ENCODE measurements around the gene HDAC7.
A peak's percentile ranks its signal among the peaks of the same experiment; 100 is the strongest.

HDAC7 gene

DNA sequence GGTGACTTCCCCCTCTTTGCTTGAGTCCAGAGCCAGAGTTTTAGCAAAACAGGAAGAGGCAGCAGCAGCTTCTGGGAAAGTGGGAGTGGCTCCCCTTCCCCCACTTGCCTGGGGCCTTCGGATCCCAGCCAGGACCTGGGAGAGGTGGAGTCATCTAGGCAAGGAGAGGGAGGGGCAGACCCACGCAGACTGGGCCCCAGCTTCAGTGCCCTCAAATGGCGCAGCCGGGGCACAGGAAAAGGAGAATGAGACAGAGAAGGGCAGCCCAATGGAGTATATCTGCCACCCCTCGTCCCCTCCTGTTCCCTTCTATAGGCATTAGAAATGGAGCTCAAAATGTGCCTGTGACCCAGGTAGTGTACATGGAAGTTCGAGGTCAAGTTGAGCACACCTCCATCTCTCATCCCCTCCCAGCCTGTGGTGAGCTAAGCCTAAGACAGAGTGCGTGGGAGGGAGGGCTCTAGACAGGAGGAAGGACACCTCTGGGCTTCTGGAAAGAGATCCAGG lies 9.3 kb upstream of the HDAC7 start:
- DNase-seq (ENCODE audit: low spot score), result peak; percentile 87

DNA sequence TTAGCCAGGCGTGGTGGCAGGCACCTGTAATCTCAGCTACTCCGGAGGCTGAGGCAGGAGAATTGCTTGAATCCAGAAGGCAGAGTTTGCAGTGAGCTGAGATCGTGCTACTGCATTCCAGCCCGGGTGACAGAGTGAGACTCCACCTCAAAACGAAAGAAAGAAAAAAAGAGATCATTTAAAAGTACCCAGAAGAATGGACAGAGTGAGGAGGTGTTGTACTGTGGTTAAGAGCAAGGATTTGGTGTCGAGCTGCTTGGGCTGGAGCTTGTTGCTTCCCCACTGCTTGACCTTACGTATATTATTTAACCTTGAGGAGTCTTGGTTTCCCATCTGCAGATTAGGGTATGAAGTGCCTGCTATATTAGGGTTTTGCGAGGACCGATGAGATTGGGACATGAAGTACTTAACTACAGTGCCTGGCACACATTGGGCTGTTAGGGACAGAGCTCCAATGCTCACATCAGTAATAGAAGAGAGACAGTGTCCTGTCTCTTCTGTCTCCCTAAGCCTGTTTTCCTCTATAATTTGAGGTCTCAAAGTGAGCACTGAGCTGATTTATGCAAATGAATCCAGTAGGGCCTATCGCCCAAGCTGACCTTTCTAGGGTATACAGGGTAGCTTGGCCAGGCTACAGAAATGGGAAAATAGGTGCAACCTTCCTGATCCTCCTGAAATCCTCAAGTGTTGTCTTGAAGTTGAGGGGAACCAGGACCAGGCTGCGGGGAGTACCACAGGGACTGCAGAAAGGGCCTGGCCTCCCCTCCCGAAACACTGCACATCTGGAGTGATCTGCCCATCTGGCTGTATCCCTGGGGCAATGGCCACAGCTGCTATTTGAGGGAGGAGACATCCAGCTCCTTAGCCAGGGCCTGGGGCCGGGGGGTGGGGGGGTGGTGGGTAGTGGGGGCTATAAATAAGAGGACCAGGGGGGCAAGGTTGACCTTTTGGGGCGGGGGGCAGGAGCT lies 8.6 kb upstream of the HDAC7 start:
- no peak for DNase-seq (ENCODE audit: low spot score)

DNA sequence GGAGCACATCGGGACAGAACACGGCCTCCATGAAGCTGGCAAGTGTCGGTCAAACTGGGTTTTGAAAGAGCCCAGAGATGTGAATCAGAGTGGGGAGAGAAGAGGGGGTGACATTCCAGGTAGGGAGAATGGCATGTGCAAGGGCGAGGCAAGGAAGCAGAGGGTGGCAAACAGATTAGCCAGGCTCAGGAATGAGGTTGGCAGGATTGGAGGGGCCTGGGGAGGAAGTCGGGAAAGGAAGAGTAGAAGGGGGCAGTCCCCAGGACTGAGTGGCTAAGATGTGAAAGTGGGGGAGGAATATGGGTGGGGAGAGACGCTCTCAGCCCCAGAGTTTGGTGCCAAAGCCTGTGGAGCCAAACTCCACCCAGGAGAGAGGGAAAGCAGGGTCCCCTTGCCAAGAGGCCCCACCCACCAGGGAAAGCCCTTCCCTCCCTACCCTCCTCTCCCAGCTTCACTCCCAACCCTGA lies 5.5 kb upstream of the HDAC7 start:
- DNase-seq (ENCODE audit: low spot score), result peak; percentile 90

DNA sequence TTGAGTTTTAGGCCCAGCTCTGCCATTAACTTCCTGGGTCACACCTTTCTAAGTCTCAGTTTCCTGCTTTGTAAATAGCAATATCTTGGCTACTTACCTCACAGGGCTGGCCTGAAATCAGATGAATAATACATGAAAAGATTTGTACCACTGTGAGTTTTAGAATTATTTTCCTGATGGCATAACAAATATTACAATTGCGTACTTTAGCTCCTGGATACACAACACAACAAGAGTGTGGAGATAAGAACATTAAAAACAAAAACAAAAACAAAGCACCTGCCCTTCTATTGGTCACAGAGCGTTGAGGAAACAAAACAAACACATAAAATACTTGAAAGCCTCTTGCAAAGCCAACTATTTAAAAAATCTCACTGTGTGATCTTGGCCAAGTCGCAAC lies 4.9 kb upstream of the HDAC7 start:
- peak; percentile 32 for DNase-seq (ENCODE audit: low spot score)

DNA sequence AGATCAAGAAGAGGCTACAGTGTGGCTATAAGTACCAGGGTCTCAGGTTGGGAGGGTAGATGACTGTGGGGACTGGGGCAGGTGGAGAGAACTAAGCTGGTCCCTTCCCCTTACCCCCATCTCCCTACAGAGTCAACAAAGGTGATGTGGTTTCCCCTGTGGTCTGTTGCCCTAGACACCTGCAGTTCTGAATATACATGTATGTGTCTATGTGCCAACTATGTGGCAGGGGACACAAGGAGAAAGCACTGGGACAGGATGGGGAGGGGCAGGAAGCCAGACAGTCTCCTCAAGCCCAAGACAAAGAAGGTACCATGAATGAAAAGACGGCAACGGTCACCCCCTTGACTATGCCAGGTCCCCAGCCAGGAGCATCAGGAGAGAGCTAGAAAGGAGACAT lies 4.5 kb upstream of the HDAC7 start:
- peak; percentile 45 for DNase-seq (ENCODE audit: low spot score)

DNA sequence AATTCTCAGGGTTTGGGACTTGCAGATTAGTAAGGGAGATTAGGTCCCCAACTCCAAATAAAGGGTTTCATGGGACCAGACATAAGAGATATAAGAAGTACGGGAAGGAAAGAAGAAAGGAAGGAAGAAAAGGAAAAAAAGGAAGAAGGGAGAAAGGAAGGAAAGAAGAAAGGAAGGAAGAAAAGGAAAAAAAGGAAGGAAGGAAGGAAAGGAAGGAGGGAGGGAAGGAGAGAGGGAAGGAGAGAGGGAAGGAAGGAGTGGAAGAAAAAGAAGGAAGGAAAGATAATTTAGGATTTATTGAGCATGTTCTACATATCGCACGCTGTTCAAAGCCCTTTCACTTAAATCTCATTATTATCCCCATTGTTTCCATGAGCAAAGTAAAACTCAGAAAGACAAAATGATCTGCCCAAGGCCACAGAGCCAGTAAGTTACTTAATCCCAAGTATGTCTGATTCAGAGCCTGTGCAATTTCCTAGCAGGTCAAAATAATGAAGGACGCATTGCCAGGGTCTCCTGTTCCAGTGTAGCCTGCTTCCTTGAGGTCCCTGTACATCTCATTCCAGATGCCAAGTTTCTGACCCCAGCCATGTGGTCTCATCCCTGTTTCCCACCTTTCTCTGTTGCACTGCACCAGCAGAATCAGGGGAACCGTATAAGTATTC lies 3.9 kb upstream of the HDAC7 start:
- DNase-seq (ENCODE audit: low spot score), result no peak

DNA sequence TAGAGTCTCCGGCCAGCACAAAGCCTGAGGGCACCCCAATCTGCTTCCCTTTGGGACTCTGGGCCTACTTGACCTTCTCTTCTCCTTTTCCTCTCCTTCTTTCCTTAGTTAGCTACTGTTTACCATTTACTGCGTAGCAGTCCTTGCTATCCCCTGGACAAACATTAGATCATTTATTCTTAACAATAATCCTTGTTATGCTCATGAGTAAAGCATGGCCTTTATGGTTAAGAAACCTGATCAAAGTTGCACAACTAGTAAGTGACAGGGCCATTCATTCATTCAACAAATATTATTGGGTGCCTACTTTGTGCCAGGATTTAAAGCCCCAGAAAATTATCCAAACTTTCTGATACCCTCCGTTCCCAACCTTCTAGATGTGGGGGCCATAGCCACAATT lies 3.2 kb upstream of the HDAC7 start:
- no peak for DNase-seq (ENCODE audit: low spot score)

DNA sequence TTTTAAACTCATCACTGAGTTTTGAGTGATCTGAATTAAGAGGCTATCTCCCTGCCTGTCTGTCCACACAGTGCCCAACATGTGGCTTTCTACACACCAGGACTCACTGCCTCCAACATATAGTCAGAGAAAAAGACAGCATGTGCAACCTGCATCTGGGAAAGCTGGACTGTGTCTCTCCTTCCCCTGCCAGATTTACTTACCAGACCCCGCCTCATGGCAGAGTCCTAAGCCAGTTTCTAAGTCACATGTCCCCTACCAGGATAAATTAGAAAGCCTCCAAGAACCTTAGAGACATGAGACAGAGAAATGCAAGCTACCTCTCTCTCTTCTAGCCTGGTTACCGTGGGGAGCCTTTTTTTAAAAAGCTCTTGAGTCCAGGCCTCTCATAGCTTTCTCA lies 2.7 kb upstream of the HDAC7 start:
- no peak for DNase-seq (ENCODE audit: low spot score)

DNA sequence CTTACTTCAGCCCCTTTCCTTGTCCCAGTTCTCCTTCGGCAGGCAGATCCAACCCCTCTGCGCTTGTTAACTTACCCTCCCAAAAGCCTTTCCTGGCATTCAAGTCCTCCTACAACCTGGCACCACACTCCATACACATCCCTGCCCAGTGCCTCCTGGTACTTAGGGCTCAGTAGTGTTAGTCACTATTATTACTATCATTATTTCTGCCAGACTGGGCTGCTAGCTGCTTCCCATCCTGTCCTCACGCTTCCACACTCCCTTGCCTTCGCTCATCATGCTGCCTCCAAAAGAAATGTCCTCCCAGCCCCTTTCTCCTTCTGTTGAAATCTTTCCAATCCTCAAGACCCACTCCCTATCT lies 1.6 kb upstream of the HDAC7 start:
- DNase-seq (ENCODE audit: low spot score), result peak; percentile 51

DNA sequence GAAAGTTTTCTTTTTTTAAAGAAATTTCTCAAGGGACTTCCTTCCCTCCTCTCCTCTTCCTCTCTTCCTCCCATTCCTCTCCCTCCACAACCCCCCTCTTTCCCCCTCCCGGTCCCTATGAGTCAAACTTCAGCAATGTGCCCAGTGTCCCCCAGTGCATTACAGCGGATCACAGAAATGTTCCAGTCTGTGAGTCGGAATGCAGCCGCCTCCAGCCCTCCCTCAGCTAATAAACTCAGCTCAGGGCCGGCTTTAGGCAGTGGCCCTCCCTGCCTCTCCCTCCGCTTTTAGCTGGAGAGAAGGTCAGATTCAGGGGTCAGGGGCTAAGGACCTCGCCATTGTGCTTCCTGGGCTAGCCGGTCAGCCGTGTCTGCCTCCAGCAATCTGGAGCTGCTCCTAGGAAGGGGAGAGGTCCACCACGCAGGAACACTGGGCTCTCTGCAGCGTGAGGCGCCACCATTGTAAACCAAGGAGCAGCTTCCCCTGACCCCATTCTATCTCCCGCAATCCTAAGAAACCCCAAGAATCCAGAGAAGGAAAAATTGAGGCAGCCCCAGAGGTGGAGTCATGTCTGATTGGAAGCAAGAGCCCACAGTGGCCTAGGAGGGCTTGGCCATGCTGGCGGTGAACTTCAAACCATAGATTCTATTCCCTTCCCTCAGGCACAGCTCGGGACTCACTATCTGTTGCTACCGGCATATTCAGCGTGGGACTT lies 1.1 kb upstream of the HDAC7 start:
- DNase-seq (ENCODE audit: low spot score), result peak; percentile 97

DNA sequence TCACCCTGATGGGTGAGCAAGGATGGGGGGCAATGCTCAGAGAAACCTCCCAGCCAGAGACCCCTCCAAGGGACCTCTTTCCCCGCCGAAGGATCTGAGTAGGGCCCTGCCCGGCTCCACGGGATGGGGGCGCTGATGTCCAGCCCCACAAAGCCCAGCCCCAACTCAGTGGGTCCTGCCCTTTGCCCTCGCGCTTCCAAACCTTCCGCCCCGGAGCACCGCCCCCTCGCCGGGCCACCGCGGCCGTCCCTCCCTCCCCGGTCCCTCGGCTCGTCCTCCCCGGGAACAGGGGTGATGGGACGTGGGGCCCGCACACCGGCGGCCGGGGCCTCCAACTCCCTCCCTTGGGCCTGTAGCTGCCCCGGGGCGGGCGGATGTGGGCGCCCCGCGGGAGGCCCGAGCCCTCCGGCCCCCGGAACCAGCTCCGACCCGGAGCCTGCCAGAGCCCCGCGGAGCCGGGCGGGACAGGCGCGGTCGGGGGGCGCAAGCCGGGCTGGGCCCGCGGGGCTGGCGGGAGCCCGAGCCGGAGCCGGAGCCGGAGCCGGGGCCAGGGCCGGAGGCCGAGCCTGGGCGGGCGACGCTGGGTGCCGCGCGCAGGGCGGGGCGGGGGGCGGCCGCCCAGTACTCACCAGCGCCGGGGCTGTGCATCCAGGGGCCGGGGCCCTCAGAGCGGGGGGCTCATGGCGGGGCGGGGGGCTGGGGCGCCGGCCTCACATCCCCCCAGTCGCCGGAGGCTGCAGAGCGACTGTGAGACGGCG lies 386 bp downstream of the HDAC7 start:
- peak; percentile 52 for DNase-seq (ENCODE audit: low spot score)

DNA sequence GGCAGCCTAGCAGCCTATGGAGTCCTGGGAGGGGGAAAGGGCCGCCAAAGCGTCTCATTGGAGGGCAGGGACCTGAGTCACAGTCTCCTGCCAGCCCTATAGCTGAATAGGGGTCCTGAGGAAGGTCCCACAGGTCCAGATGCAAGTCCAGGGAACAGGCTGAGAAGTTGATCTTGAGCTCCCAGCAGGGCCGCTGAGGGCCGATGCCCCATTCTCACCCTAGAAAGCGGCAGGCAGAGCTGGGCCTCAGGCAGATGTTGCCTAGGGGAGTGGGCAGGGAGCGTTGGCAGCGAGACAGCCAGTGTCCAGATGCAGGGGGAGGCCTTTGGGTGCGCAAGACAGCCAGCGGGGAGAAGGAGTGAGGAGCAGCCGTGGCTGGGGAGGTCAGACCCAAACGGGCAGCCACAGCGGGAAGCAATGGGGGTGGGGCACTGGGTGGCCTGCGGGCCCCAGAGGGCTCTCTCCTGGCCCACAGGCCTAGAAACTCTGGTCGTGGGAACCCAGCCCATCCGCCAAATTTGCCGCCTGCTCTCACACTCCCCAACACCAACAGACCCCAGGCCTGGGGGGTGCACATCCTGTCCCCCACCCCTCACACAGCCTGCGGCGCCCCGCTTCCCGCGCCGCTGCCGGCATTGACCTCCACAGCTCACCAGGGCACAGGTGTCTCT lies 1.1 kb downstream of the HDAC7 start:
- DNase-seq (ENCODE audit: low spot score), result peak; percentile 23

DNA sequence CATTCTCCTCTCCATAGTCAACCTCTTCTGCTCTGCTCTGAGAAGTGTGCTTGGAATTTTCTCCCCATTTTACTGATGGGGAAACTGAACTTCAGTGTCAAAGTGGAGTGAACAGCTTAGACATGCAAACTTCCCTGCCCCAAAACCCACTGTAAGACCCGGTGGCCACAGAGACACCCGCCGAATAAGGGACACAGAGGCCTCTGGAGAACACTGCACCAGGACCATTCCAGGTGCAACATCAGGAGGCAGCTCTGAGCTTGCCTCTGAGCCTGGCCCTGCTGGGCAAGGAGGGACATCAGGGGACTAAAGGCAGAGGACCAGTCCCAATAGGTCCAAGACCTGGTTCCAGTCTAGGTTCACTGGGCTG lies 1.7 kb downstream of the HDAC7 start:
- no peak for DNase-seq (ENCODE audit: low spot score)

DNA sequence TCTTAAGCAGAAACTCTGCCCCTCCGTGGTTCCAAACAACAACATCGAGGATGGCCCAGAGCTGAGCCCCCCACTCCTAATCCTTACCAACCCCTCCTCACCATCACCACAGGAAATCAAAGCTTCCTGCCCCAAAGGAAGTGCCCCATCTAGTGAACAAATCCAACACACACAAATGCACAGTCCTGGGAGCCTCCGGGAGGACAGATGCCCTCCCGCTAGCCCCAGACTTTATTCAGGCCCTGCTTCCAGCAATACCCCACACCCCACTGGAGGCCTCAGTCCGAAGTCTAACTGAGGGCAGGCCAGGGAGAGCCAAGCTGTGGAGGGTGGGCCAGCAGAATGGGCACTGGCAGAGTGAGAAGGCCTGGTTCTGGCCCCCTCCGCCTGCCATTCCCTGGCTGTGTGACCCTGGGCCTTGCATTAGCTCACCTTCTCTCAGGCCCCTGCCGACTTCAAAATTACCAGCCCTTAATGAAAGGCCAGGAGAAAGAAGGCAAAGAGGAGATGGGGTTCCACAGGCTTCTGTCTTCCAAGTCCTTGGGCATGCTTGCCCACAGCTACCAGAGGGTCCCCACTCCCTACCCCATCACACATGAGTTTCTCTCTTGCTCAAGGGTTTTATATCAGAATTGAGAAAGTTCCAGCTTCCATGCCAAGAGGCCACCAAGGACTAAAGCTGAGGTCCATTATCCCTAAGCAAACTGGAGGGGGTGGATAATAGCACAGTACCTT lies 2.3 kb downstream of the HDAC7 start:
- DNase-seq (ENCODE audit: low spot score), result no peak

DNA sequence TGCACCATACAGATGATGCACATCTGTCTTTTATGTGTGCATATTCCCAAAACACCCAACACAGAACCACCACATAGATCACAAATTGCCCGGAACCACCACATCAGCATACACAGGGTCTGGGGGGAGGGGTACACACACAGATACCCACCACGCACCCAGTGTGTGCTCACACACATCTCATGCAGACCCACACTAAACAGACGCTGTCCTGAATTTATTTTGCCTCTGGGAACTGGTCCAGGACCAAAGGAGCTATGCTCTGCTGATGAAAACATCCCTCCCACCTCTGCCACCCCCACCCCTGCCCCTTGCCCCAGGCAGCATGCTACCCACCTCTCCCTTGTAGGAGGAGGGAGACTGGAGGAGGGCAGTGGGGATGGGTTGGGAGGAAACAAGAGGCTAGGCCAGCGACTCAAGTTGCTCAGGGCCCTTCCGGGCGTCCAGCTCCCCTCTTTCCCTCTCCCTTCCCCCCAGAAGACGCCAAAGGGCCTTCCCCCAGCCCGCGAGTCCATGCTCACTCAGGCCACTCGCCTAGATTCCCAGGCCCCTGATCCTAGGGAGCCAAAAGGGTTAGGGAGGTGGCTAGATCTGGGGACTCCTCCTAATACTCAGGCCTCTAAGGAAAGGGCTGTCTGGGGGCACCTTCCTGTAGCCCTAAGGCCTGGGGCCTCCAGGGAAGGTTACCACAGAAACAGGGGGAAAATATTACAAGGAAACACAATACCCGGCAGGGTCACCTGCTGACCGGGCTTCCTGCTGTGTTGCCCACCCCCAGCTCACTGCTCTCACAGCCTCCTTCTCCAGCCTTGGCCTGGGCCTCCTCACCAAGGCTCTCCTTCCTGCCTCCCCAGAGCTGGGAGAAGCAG lies 3.1 kb downstream of the HDAC7 start:
- peak; percentile 39 for DNase-seq (ENCODE audit: low spot score)

DNA sequence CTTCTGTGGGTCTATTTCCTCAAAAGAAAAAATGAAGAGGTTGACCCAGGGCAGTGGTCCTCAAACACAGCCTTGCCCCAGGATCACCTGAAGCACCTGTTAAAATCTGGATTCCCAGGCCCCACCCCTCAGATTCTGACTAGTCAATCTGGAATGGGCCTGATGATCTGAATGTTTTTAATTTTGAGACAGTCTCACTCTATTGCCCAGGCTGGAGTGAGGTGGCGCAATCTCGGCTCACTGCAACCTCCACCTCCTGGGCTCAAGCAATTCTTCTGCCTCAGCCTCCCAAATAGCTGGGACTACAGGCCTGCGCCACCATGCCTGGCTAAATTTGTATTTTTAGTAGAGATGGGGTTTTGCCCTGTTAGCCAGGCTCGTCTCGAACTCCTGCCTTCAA lies 4.3 kb downstream of the HDAC7 start:
- DNase-seq (ENCODE audit: low spot score), result peak; percentile 35

DNA sequence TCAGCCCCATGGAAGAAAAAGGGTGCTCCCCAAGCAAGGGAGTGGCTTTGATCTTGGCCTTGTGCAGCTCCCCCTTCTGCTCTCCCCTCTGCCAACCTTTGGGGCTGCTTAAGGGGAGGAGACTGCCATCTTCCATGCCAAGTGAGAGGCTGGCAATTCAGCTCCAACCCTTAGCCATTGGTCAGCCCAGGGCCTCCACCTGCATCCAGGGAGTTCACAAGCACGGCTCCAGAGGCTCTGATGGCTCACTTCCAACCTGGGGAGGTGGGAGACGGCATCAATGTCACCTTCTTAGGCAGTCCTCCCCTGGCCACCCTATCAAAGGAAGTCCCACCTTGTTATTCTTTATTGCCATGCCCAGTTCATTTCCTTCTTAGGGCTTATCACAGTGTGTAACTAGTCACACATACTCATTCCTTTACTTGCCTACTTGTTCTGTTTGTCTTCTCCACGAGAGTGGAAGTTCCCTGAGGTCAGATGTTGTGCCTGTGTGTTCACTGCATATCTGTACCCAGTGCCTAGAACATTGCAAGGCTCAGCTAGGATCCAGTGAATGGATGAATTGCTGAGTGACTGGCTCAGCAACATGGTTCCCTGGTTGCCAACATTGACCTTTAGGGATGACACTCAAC lies 5.0 kb downstream of the HDAC7 start:
- no peak for DNase-seq (ENCODE audit: low spot score)

DNA sequence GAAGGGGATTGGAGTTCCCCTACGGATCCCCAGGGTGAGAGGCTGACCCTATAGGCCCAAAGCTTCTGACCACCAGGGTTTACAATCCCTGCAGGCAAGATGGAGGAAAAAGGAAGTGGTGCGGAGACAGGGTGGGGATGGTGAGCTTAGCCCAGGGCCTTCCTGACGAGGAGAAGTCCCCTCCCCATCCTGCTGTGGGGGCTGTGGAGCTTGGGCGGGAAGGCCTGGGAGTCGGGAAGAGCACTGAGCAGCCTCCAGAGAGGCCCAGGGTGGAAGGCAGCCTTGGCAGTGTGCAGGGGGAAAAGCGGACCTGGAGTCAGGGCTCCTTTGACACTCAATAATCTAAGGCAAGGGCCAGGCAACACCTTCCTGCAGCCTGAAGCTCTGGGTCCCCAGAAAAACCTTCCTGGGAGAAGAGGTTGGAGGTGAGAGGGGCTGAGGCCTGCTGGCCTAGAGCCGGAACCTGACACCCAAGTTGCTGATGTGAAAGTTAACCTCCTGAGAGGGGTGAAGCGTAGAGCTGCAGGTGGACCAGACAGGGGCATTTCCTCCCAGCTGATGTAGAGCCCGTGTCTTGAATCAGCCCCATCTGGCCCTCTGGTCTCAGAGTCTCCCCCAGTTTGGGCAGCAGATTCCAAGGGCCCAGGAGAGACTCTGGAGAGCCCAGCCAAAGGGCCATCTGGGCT lies 6.0 kb downstream of the HDAC7 start:
- no peak for DNase-seq (ENCODE audit: low spot score)
